GM23338 (cell line): ENCODE data around the gene SLC27A4. TPM values are rescaled to one million over a fixed set of nuclear protein-coding genes. Genes with fewer than 3 reads are reported as not detected.

Experiments used
- ATAC-seq: fragments of 200-7000 bp; cut with Tn5 transposase; 3 replicates; pipeline ENCODE4 v1.9.1; 2020
- DNase-seq: peaks from one replicate; pipeline ENCODE4 v3.0.0-alpha.2; 2015; ENCODE audit warnings: low spot score
- H2AFZ ChIP-seq: fragments of 200-600 bp; sonication (generic); 2 replicates; pipeline ENCODE4 v1.8.0; 2016; ENCODE audit warnings: antibody characterized with exemption, mild to moderate bottlenecking, moderate library complexity
- H3F3A ChIP-seq: fragments of 200-600 bp; sonication (generic); replicated peaks from 2 replicates; pipeline ENCODE4 v1.8.0; 2017; ENCODE audit warnings: antibody characterized with exemption, mixed run types, low read depth
- H3K27ac ChIP-seq: fragments of 200-600 bp; sonication (generic); 2 replicates; pipeline ENCODE4 v1.6.1; 2016; ENCODE audit warnings: low read depth
- H3K27me3 ChIP-seq: fragments of 200-600 bp; sonication (generic); 2 replicates; pipeline ENCODE4 v1.8.0; 2016; ENCODE audit warnings: mild to moderate bottlenecking, mixed run types, moderate library complexity; ENCODE audit not compliant: insufficient read depth
- H3K36me3 ChIP-seq: fragments of 200-600 bp; sonication (generic); 2 replicates; pipeline ENCODE4 v1.8.0; 2016; ENCODE audit warnings: mild to moderate bottlenecking; ENCODE audit not compliant: insufficient read depth
- H3K4me1 ChIP-seq: fragments of 200-600 bp; sonication (generic); 2 replicates; pipeline ENCODE4 v1.8.0; 2016; ENCODE audit warnings: mild to moderate bottlenecking, moderate library complexity; ENCODE audit not compliant: insufficient read depth
- H3K4me2 ChIP-seq: fragments of 200-600 bp; sonication (generic); 2 replicates; pipeline ENCODE4 v1.7.1; 2017; ENCODE audit warnings: mixed run types
- H3K4me3 ChIP-seq: fragments of 200-600 bp; sonication (generic); 2 replicates; pipeline ENCODE4 v1.6.1; 2016; ENCODE audit warnings: mixed run types
- H3K79me2 ChIP-seq: fragments of 200-600 bp; sonication (generic); replicated peaks from 2 replicates; pipeline ENCODE4 v1.8.0; 2017; ENCODE audit warnings: mild to moderate bottlenecking; ENCODE audit not compliant: insufficient read depth
- H3K9me2 ChIP-seq: fragments of 200-600 bp; sonication (generic); 2 replicates; pipeline ENCODE4 v1.8.0; 2017; ENCODE audit not compliant: insufficient read depth
- H4K20me1 ChIP-seq: fragments of 200-600 bp; sonication (generic); replicated peaks from 2 replicates; pipeline ENCODE4 v1.8.0; 2017; ENCODE audit warnings: mild to moderate bottlenecking; ENCODE audit not compliant: insufficient read depth
- H3K27ac Mint-ChIP-seq: 2 replicates; pipeline ENCODE4 v1.8.0; 2020; ENCODE audit warnings: inconsistent platforms, mild to moderate bottlenecking, moderate library complexity, mixed read lengths
- H3K27me3 Mint-ChIP-seq: 3 replicates; pipeline ENCODE4 v1.8.0; 2022; ENCODE audit warnings: low read depth, mild to moderate bottlenecking, moderate library complexity, mixed read lengths, inconsistent platforms; ENCODE audit not compliant: insufficient read depth, poor library complexity
- H3K36me3 Mint-ChIP-seq: 3 replicates; pipeline ENCODE4 v1.8.0; 2021; ENCODE audit warnings: low read depth, mild to moderate bottlenecking, inconsistent platforms, moderate library complexity, mixed read lengths
- H3K4me1 Mint-ChIP-seq: 3 replicates; pipeline ENCODE4 v1.8.0; 2020; ENCODE audit warnings: mild to moderate bottlenecking, inconsistent platforms, mixed read lengths
- H3K4me3 Mint-ChIP-seq: 3 replicates; pipeline ENCODE4 v1.8.0; 2021; ENCODE audit warnings: moderate library complexity, mild to moderate bottlenecking, inconsistent platforms, mixed read lengths
- H3K9me3 Mint-ChIP-seq: 3 replicates; pipeline ENCODE4 v1.8.0; 2020; ENCODE audit warnings: moderate library complexity, mild to moderate bottlenecking, inconsistent platforms, mixed read lengths
- CREB1 ChIP-seq: fragments of 250-450 bp; sonication (Bioruptor Pico); IDR thresholded peaks from 2 replicates; pipeline ENCODE4 v1.5.0; 2020; ENCODE audit warnings: low read depth, mild to moderate bottlenecking, moderate library complexity
- CTCF ChIP-seq, 2 experiments: fragments of 200-600 bp in 1 of 2; sonication (generic) in 1 of 2; conservative IDR thresholded peaks; 2 replicates each; pipeline versions ENCODE4 v1.5.1 to v1.6.1; 2016 to 2017; ENCODE audit warnings: antibody characterized with exemption in 2 of 2, low read depth in 2 of 2, mild to moderate bottlenecking in 2 of 2, moderate library complexity in 1 of 2
- ETS1 ChIP-seq: IDR thresholded peaks from 2 replicates; pipeline ENCODE4 v1.6.1; 2016; ENCODE audit warnings: antibody characterized with exemption
- EZH2 ChIP-seq: fragments of 200-600 bp; sonication (generic); IDR thresholded peaks from one replicate; pipeline ENCODE4 v1.8.0; 2017; ENCODE audit warnings: antibody characterized with exemption, mild to moderate bottlenecking, low read depth; ENCODE audit not compliant: unreplicated experiment
- EZH2phosphoT487 ChIP-seq: fragments of 200-600 bp; sonication (generic); IDR thresholded peaks from one replicate; pipeline ENCODE4 v1.8.1; 2018; ENCODE audit warnings: antibody characterized with exemption; ENCODE audit not compliant: unreplicated experiment
- JUNB ChIP-seq: IDR thresholded peaks from one replicate; pipeline ENCODE4 v1.6.1; 2016; ENCODE audit warnings: antibody characterized with exemption; ENCODE audit not compliant: unreplicated experiment
- NANOG ChIP-seq: IDR thresholded peaks from 2 replicates; pipeline ENCODE4 v1.6.1; 2016; ENCODE audit warnings: antibody characterized with exemption, borderline replicate concordance
- POLR2AphosphoS5 ChIP-seq: IDR thresholded peaks from 2 replicates; pipeline ENCODE4 v1.6.1; 2016; ENCODE audit warnings: antibody characterized with exemption, low read depth
- REST ChIP-seq: IDR thresholded peaks from one replicate; pipeline ENCODE4 v1.6.1; 2018; ENCODE audit warnings: antibody characterized with exemption; ENCODE audit not compliant: unreplicated experiment
- STAT1 ChIP-seq: IDR thresholded peaks from one replicate; pipeline ENCODE4 v1.6.1; 2016; ENCODE audit warnings: antibody characterized with exemption; ENCODE audit not compliant: unreplicated experiment
- ZNF114 ChIP-seq: fragments of 250-450 bp; sonication (Bioruptor Pico); IDR thresholded peaks from 2 replicates; pipeline ENCODE4 v1.5.0; 2020; ENCODE audit warnings: mild to moderate bottlenecking, moderate library complexity
- ZNF331 ChIP-seq: fragments of 250-450 bp; sonication (Bioruptor Pico); IDR thresholded peaks from 2 replicates; pipeline ENCODE4 v1.5.0; 2020; ENCODE audit warnings: low read depth, mild to moderate bottlenecking, moderate library complexity
- ZNF462 ChIP-seq: fragments of 250-450 bp; sonication (Bioruptor Pico); IDR thresholded peaks from 2 replicates; pipeline ENCODE4 v1.5.0; 2020; ENCODE audit warnings: mild to moderate bottlenecking, moderate library complexity
- polyA plus RNA-seq: library from polyadenylated mRNA; unstranded; fragments of >200 nt; fragmentation: Nextera tagmentation; extraction: Ambion mirVana; gene quantifications from 2 replicates; pipeline ENCODE4 v1.2.1, GENCODE V29; 2016
- total RNA-seq: library from RNA; depleted of rRNA; stranded (reverse); fragments of >200 nt; shearing (Covaris generic); gene quantifications from 2 replicates; pipeline ENCODE4 v1.2.3, GENCODE V29; 2014

SLC27A4 gene
- total and polyA plus RNA-seq, 2 experiments from 2014 or later, result 7.9 to 25.3 TPM

- H2AFZ ChIP-seq, result no peak overlapping the region; the same call in 1 of the 2 replicates
- peak overlapping the region; percentile 51 for H3K4me3 Mint-ChIP-seq
- H3K36me3 Mint-ChIP-seq, result no peaks in the 10 kb centered on the region; the same call in 2 of the 3 replicates
- peaks cover 12% of the 10 kb centered on the region for H3F3A ChIP-seq
- ATAC-seq (peak; percentile 1), DNase-seq (no peak)
- H3K4me1 ChIP-seq, result peaks cover 33% of the 10 kb centered on the region
- peaks cover 5% of the 10 kb centered on the region; the same call in 1 of the 2 replicates for H4K20me1 ChIP-seq
- TF ChIP-seq ZNF331 (CRISPR knock-in tag), result no peak
- TF ChIP-seq STAT1, result no peak
- no peak for TF ChIP-seq ZNF462 (CRISPR knock-in tag)
- TF ChIP-seq REST, result no peak
- TF ChIP-seq CTCF (conservative IDR thresholded peaks at IDR 0.05; ENCODE audit: low read depth in 2 of 2), result no peak
- TF ChIP-seq ETS1, result no peak
- no peak for TF ChIP-seq POLR2AphosphoS5
- no peak for TF ChIP-seq EZH2phosphoT487
- no peak for TF ChIP-seq JUNB
- no peak for TF ChIP-seq ZNF114 (CRISPR knock-in tag)
- no peak for TF ChIP-seq EZH2
- no peak for TF ChIP-seq NANOG
- TF ChIP-seq CREB1 (CRISPR knock-in tag), result no peak
- H3K4me2 ChIP-seq, result peak overlapping the region; percentile 89
- H3K79me2 ChIP-seq, result no peaks in the 10 kb centered on the region
- no peaks in the 10 kb centered on the region for H3K9me2 ChIP-seq
- peak overlapping the region; percentile 78; the same call in 1 of the 2 replicates for H3K27ac ChIP-seq
- peaks cover 34% of the 10 kb centered on the region for H3K4me1 Mint-ChIP-seq
- H3K36me3 ChIP-seq, result no peaks in the 10 kb centered on the region
- peaks cover 87% of the 10 kb centered on the region for H3K27me3 ChIP-seq
- H3K27me3 Mint-ChIP-seq, result peaks cover 73% of the 10 kb centered on the region
- peak overlapping the region; percentile 75; the same call in 1 of the 2 replicates for H3K27ac Mint-ChIP-seq
- H3K9me3 Mint-ChIP-seq, result peaks cover 6% of the 10 kb centered on the region; the same call in 2 of the 3 replicates
- H3K4me3 ChIP-seq, result peak overlapping the region; percentile 50
Observed at GRCh38 chr9:128365525-128365924, 25.2 kb downstream of the SLC27A4 start.
